ENCODE results near the gene UMPS.

The UMPS gene

DNA sequence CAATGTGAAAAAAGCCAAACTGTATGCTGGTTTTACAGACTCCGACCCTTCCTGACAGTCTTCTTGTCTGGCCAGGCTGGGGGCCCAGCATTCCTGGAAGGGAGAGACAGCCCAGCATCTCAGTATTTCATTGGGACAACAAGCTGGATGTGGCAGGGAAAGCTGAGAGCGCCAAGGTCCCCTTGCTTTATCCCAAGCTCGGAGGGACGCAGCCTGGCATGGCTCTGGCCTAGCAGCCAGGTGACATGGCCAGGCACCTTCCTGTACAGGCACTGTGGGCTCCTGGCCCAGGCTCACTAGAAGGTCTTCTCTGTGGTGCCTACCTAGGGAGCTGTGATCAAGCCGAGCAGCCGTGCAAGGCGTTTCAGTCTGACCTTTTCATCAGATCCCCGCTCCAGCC is 33.0 kb downstream of the UMPS start:
- ChIA-PET POLR2A (interaction anchor here (1.5 kb wide), 1 partner anchor 9 kb away, joined by 6 read pairs; no protein-coding TSS in a partner anchor), CTCF (interaction anchor here (0.7 to 10.8 kb wide), 6 partner anchors 8 to 141 kb away, joined by 3 to 201 read pairs (median 10); no protein-coding TSS in a partner anchor)
- peaks cover 0 to 45% of the 10 kb centered on the region in 2 experiments; a peak in 2 of 3 replicates for H3K36me3 ChIP-seq (ENCODE audit: control insufficient read depth in 2 of 2, insufficient read depth in 1 of 2, low read length in 2 of 2)
- no peak overlapping the region for H3K27ac ChIP-seq (ENCODE audit: extremely low read depth, low read depth, low read length)
- no peak overlapping the region for H3K4me3 ChIP-seq (ENCODE audit: low read depth, low read length)
- TF ChIP-seq ZNF140 (tag by site-specific recombination; IDR thresholded peaks at IDR 0.05) (no peak), ZNF311 (tag by site-specific recombination; IDR thresholded peaks at IDR 0.05; ENCODE audit: borderline replicate concordance) (no peak), ZNF791 (tag by site-specific recombination; IDR thresholded peaks at IDR 0.05) (no peak), ZNF623 (tag by site-specific recombination; IDR thresholded peaks at IDR 0.05) (no peak), ZNF132 (tag by site-specific recombination; IDR thresholded peaks at IDR 0.05; ENCODE audit: borderline replicate concordance) (no peak), ZNF626 (tag by site-specific recombination; IDR thresholded peaks at IDR 0.05) (no peak), SETDB1 (IDR thresholded peaks at IDR 0.05; ENCODE audit: insufficient read length, low read length) (no peak), ZNF621 (tag by site-specific recombination; IDR thresholded peaks at IDR 0.05) (no peak), ZNF341 (tag by site-specific recombination; IDR thresholded peaks at IDR 0.05; ENCODE audit: low read depth) (no peak), TCF7L2 (IDR thresholded peaks at IDR 0.05; ENCODE audit: borderline replicate concordance, low read depth, low read length) (no peak), ZNF423 (tag by site-specific recombination; IDR thresholded peaks at IDR 0.05) (no peak)
- TF ChIP-seq, protein P1, sequence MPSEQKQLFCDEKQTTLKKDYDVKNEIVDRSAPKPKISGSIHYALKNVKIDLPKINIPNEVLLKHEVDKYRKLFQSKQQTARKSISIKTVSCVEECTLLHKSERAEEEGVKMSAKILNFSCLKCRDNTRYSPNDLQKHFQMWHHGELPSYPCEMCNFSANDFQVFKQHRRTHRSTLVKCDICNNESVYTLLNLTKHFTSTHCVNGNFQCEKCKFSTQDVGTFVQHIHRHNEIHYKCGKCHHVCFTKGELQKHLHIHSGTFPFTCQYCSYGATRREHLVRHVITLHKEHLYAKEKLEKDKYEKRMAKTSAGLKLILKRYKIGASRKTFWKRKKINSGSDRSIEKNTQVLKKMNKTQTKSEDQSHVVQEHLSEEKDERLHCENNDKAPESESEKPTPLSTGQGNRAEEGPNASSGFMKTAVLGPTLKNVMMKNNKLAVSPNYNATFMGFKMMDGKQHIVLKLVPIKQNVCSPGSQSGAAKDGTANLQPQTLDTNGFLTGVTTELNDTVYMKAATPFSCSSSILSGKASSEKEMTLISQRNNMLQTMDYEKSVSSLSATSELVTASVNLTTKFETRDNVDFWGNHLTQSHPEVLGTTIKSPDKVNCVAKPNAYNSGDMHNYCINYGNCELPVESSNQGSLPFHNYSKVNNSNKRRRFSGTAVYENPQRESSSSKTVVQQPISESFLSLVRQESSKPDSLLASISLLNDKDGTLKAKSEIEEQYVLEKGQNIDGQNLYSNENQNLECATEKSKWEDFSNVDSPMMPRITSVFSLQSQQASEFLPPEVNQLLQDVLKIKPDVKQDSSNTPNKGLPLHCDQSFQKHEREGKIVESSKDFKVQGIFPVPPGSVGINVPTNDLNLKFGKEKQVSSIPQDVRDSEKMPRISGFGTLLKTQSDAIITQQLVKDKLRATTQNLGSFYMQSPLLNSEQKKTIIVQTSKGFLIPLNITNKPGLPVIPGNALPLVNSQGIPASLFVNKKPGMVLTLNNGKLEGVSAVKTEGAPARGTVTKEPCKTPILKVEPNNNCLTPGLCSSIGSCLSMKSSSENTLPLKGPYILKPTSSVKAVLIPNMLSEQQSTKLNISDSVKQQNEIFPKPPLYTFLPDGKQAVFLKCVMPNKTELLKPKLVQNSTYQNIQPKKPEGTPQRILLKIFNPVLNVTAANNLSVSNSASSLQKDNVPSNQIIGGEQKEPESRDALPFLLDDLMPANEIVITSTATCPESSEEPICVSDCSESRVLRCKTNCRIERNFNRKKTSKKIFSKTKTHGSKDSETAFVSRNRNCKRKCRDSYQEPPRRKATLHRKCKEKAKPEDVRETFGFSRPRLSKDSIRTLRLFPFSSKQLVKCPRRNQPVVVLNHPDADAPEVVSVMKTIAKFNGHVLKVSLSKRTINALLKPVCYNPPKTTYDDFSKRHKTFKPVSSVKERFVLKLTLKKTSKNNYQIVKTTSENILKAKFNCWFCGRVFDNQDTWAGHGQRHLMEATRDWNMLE (tag by site-specific recombination; conservative IDR thresholded peaks at IDR 0.05; ENCODE audit: low read depth): no peak
- TF ChIP-seq, protein P2, sequence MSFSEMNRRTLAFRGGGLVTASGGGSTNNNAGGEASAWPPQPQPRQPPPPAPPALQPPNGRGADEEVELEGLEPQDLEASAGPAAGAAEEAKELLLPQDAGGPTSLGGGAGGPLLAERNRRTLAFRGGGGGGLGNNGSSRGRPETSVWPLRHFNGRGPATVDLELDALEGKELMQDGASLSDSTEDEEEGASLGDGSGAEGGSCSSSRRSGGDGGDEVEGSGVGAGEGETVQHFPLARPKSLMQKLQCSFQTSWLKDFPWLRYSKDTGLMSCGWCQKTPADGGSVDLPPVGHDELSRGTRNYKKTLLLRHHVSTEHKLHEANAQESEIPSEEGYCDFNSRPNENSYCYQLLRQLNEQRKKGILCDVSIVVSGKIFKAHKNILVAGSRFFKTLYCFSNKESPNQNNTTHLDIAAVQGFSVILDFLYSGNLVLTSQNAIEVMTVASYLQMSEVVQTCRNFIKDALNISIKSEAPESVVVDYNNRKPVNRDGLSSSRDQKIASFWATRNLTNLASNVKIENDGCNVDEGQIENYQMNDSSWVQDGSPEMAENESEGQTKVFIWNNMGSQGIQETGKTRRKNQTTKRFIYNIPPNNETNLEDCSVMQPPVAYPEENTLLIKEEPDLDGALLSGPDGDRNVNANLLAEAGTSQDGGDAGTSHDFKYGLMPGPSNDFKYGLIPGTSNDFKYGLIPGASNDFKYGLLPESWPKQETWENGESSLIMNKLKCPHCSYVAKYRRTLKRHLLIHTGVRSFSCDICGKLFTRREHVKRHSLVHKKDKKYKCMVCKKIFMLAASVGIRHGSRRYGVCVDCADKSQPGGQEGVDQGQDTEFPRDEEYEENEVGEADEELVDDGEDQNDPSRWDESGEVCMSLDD (tag by site-specific recombination; IDR thresholded peaks at IDR 0.05): no peak
- TF ChIP-seq, protein P3, sequence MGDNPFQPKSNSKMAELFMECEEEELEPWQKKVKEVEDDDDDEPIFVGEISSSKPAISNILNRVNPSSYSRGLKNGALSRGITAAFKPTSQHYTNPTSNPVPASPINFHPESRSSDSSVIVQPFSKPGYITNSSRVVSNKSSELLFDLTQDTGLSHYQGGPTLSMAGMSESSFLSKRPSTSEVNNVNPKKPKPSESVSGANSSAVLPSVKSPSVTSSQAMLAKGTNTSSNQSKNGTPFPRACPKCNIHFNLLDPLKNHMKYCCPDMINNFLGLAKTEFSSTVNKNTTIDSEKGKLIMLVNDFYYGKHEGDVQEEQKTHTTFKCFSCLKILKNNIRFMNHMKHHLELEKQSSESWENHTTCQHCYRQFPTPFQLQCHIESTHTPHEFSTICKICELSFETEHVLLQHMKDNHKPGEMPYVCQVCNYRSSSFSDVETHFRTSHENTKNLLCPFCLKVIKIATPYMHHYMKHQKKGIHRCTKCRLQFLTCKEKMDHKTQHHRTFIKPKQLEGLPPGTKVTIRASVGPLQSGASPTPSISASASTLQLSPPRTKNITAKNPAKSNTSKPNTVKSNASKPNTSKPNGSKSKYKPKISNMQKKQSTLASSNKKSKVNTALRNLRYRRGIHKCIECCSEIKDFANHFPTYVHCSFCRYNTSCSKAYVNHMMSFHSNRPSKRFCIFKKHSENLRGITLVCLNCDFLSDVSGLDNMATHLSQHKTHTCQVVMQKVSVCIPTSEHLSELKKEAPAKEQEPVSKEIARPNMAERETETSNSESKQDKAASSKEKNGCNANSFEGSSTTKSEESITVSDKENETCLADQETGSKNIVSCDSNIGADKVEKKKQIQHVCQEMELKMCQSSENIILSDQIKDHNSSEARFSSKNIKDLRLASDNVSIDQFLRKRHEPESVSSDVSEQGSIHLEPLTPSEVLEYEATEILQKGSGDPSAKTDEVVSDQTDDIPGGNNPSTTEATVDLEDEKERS (tag by site-specific recombination; IDR thresholded peaks at IDR 0.05): no peak
- no peaks in the 10 kb centered on the region for H3K4me1 ChIP-seq (ENCODE audit: control insufficient read depth, insufficient read depth, low read length)
- H3K9me3 ChIP-seq (ENCODE audit: control insufficient read depth, insufficient read depth, low read depth, low read length): no peaks in the 10 kb centered on the region

Data from HEK293 (cell line).